DMS79 (cell line): ENCODE data around the gene GKN2.
"Not testable (repeated sequence)": the region's sequence is repeated elsewhere in the genome, so short reads cannot be mapped to it uniquely, and the experiment has no call there.

Experiments used
- DNase-seq: peaks from one replicate; lab custom pipeline; 2025; lab: John Stamatoyannopoulos, UW

The GKN2 gene

DNA sequence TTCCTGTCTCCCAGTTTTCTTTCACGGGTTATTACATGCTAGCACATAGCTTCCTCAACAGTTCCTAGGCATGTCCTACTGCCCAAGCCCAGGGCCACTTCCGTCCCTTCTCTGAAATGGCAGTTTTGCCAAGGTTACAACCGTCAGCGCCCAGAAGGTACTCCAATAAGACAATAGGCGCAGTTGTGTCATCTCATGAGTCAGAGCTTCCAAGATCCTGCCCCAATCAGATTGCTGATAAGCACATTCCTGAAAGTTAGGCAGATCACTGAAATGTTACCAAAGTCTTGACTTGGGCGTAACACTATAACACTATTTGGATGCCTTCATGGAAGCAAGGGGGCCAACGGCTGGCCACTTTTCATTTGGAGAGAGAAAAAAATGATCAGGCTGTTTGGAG is 34.2 kb downstream of the GKN2 start:
- DNase-seq = no peak

DNA sequence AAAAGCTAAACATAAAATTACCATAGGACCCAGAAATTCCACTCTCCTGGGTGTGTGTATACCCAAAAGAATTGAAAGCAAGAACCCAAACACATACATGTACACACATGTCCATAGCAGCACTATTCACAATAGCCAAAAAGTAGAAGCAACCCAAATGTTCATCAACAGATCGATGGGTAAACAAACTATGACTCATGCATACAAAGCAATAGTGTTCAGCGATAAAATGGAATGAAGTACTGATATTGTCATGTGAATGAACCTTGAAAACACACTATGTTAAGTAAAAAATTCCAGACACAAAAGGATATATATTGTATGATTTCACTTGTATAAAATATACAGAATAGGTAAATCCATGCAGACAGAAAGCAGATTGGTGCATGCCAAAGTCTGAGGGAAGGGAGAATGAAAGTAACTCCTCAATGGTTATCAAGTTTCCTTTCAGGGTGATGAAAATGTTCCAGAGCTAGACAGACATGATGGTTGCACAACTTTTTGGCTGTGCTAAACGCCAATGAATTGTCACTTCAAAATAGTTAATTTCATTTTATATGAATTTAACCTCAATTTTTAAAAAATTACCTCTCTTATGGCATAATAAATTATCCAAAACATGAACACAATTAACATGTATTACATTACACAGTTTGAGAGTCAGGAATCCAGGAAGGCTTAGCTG is 35.5 kb downstream of the GKN2 start:
- no peak for DNase-seq

DNA sequence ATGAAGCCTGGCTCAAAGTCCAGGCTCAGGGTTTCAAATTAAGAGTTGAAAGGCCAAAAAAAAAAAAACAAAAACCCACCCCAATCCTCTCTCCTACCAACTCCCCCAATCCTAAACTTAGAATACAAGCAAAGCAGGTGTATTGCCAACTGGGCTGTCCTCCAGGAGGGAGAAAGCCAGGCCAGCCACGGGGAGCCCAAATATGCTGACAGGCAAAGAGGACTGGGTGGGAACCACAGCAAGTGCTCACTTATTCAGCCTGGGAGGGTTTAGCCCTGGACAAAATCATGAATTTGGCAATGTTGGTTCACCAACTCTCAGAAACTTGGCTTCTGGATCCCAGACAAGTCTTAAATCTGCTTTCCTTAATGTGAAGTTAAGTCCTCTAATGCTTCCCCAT is 36.5 kb downstream of the GKN2 start:
- no peak for DNase-seq

DNA sequence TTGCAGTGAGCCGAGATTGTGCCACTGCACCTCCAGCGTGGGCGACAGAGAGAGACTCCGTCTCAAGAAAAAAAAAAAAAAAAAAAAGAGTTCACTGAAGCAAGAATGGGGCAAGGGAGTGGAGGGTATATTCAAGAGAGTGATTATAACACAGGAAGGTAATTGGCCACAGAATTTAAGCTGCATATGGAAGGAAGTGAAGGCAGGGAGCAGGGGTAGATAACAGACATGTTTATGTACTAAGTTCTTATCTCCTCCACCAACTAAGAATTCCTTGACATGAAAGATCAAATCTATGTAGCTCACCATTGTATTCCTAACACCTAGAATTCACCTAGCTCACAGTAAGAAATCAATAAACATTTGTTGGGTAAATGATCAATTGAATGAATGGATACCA is 37.3 kb downstream of the GKN2 start:
- no peak for DNase-seq

DNA sequence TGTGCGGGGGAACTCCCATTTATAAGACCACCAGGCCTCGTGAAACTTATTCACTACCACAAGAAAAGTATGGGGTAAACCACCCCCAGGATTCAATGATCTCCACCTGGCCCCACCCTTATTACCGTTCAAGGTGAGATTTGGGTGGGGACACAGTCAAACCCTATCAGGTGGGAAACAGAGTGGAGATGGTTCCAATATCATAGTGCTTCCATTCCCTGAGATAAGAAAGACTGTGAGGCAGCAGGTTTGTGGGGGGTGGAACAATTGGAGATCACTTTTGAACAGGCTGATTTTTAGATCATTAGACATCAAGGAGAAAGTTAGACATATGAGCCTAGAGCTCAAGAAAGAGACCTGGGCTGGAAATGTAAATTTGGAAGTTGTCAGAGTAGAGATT is 39.3 kb downstream of the GKN2 start:
- DNase-seq = no peak

DNA sequence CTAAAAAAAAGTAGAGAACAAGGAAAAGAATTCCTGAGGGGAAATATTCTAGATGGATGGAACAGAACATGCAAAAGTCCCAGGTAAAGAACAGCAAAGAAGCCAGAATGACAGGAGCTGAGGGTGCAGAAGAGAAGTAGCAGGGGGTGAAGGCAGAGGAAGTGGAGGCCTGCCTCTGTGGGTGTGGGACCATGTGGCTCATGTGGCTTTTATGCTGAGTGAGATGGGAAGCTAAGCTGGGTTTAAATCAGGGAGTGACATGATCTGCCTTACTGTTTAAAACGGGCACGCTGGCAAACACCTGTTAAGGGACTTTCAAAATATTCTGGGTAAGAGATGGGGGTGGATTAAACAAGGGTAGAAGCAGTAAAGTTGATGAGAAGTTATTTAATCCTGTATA is 40.0 kb downstream of the GKN2 start:
- no peak for DNase-seq

DNA sequence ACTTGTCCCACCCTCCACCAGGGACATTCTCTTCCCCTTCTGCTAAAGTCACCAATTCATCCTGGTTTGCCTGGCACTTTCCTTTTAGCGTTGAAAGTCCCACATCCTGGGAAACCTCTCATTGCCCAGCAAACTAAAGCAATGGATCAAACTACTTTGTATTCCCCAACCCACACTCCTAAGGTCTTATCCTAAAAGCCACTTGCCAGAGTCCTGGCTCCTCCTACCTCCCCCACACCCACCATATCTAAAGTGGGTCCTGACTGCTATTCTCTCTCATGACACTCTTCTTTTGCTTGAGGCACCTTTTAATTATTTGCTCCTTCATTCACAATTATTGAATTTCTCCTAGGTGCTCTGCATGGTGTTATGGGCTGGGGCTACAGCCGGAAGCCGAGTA is 40.6 kb downstream of the GKN2 start:
- no peak for DNase-seq

DNA sequence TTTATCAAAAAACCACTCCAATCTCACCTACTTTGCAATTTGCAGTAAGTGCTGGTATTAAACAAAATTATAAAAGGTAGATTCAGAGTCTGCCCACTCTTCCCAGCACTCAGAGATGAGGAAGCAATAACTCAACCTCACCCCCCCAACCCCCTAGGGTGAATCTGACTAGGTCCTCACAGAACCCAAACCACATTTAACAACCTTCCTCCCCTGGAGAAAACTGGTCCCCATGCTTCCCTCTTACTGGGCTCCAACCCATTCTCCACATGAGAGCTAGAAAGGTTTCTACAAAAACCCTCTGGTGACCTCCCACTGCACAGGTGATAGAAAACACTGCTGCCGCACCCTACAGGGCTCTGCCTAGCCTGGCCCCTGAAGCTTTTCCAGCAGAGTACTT is 41.0 kb downstream of the GKN2 start:
- no peak for DNase-seq

DNA sequence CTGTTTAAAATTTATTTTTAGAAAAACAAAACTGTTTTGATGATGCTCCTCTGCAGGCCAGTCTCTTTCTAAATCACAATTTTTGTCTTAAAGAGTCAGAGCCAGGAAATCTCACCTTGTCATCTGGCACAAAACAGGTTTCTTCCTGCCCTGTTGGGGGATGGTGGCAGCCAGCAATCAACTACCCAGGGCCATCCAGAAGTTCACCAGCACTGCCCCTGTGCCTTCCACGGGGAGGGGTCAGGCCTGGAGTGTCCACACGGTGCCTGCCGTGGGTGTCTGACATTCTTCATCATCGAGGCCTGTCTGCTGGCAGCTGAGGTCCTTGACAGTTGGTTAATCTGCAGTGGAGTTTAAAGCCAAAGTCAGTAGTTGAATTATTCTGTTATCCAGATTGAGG is 41.4 kb downstream of the GKN2 start:
- DNase-seq = no peak

DNA sequence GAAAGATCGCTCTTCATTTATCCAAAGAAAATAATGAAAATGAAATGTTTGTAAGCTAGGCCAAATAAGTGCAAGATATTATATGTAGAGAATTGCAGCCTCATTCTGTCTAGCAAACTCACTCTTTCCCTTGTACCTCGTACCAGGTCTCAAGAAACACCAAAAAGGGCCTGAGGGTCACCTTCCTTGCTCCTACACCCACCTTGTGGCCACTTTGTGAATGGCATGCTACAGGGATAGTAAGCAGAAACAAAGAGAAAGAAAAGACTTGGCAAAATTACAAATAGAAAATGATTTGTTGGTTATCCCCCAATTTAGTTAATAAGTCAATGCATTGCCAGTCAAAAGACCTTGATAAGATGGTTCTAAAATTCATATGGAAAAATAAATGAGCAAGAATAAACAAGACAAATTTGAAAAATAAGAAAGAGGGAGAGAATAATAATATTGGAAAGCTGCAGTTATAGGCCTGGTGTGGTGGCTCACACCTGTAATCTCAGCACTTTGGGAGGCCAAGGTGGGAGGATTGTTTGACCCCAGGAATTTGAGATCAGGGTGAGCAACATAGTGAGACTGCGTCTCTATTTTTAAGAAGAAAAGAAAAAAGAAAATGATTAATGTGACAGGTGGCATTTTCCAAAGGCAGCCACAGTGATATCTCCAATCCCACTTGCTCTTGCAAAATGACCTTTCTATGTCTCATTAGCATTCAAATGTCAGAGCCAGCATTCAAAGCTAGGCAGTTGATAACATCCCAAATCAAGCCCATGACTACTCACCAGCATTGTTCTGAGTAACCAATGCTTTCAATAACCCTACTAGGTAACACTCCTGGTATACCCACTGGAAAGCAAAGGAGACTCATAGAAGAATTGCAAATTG is 42.7 kb downstream of the GKN2 start:
- DNase-seq = peak; percentile 48

DNA sequence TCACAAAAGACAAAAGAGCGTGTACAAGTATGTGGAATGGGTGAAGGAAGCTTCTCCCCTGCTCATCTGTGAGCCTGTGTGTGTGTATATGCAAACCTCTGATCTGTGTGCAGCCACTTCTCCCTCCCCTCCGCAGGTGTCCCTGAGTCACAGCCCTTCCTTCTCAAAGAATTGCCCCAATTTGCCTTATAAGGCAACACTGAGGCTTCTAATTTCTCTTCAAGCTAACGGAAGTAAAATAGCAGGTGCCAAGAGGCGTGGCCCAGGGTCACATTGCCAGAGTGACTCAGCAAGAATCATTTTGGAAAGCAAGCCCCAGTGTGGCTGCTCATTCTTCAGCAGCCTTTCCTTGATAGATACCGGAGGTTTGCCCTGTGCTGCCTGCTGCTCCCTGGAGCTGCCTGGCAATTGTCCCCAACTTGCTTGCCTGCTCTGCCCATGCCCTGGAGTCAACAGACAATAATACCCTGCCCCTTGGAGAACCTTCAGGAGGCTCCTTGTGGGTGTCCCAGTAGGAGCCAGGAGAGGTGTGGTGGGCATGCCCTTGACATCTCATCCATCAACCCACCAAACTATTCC is 44.2 kb downstream of the GKN2 start:
- peak; percentile 55 for DNase-seq

DNA sequence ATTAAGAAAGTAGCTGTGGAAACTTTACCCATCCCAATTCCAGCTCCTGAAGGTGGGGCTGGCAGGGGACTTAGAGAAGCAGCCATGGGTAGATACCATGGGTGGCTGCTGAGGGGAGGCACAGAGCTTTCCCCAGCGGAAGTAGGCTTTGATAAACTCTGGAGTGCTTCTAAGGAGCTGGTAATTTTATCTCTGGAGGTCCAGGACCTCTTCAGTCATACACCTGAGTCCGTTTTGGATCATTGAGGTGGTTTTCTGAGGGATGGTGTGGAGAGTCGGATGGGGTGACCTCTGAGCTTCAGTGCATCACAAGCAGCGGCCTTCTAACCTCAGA is 44.8 kb downstream of the GKN2 start:
- no peak for DNase-seq

DNA sequence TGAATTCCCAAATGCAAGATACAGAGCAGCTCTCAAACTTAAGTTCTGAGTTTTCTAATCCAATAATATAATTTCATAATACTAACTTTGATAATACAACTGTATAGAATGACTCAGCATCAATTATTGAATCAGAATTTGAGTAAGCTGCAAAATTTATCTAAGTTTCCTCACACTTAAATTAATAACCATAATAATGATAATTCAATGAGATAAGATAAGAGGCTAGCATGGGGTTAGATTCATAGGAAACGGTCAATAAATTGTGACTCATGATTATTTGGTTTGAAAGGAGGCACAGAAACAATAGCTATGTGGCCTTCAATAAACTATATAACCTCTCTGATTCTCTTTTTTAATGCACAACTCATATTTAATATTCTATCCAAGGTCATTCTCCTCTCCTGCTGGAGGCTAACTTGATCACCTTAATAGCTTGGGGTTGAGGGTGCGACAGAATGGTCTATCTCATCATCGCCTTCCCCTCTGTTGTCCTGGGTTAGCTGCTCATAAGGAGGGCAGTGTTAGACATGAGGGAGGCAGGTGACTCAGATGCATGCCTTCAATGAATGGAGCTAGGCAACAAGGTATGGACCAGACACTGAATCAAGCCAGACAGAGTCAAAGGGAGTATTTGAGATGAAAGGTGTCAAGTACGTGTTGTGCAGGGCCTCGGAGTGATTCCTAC is 45.3 kb downstream of the GKN2 start:
- no peak for DNase-seq

DNA sequence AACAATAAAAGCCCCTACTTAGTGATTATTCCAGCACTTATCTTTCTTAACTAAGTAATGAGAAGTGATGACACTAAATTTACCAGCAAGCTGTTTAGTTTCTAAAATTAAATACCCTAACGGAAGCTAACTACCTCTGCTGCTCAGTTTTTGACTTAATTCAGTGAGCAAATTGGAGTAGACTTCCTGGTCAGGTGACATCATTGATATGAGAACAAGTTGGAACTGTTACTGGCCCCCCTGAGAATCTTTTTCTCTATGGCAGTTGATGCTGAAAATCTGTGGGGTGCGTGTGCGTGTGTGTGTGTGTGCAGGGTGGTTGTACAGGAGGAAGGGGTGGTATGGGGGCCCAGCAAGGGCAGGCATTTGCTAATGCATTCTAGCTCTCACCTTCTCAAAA is 46.0 kb downstream of the GKN2 start:
- DNase-seq = no peak

DNA sequence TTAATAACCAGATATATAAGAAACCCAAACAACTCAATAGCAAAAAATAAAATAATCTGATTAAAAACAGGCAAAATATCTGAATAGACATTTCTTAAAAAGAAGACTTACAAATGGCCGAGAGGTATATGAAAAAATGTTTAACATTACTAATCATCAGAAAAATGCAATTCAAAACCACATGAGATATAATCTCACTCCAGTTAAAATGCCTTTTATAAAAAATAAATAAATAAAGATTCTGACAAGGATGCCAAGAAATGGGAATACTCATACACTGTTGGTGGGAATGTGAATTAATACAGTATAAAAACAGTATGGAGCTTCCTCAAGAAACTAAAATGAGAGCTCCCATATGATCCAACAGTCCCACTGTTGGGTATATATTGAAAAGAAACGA is 47.6 kb downstream of the GKN2 start:
- no peak for DNase-seq

DNA sequence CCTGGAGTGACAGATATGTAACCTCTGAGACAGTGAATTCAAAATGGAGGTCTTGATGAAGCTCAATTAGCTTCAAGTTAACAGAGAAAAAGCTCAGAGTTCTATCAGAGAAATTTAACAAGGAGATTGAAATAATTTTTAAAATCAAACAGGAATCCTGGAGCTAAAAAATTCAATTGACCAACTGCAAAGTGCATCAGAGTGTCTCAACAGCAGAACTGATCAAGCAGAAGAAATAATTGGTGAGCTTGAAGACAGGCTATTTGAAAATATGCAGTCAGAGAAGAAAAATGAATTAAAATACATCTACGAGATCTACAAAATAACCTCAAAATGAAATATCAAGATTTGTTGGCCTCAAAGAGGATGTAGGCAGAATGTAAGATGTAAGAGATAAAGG is 51.1 kb downstream of the GKN2 start:
- no peak for DNase-seq

DNA sequence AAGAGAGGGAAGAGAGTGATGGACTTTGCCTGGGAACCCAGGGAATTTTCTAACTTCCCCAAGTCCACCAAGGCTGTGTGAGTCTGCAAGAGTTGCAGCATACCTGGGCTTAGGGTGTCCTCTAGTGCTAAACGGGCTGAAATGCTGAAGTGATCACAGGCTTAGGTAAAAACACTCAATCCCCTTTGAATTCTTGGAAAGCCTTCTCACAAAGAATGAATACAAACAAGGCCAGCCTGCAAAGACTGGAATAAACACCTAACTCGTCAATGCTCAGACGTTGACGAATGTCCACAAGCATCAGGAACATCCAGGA is 51.5 kb downstream of the GKN2 start:
- no peak for DNase-seq

DNA sequence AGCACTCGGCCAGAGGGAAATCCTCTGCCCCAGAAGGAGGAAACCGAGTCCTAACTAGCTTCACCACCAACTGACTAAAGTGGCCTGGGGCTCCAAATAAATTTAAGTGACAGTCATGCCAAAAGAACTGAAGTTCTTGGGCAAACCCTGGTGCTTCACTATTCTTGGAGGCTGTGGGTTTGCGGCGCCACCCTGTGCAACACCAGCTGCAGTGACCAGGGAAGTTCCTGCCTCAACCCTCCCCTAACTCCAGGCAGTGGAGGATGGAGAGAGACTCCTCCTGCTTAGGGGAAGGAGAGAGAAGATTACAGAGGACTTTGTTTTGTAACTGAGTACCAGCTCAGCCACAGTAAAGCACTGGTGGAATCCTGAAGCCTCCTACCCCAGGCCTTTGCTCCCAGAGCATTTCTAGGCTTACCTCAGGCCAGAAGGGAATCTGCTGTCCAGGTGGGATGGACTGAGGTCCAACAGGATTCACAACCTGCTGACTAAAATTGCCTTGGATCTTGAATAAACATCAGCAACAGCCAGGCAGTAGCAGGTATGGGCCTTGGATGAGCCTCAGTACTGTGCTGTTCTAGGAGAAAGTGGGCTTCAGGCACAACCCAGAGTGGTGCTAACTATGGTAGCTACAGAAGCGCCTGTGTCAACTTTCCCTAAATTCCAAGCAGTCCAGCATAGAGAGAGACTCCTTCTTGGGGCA is 52.0 kb downstream of the GKN2 start:
- DNase-seq = no peak

DNA sequence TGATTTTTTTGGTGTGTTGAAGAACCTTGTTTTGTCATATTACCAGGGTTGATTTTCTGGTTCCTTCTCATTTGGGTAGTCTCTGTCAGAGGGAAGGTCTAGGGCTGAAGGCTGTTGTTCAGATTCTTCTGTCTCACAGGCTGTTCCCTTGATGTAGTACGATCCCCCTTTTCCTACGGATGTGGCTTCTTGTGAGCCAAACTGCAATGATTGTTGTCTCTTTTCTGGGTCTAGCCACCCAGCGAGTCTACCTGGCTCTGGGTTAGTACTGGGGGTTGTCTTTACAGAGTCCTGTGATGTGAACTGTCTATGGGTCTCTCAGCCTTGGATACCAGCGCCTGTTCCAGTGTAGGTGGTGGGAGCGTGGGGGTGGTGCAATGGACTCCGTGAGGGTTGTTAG is 56.7 kb downstream of the GKN2 start:
- not testable (repeated sequence) for DNase-seq
